CD4-positive, alpha-beta T cell (primary cell): Measurements from ENCODE around the gene IGLL5. TPM values are rescaled to one million over a fixed set of nuclear protein-coding genes. Genes with fewer than 3 reads are reported as not detected.

Experiments used
- ATAC-seq: fragments of 200-7000 bp; cut with Tn5 transposase; one replicate; pipeline ENCODE4 v1.10.0; 2022; ENCODE audit warnings: mild to moderate bottlenecking; ENCODE audit not compliant: poor library complexity
- CTCF ChIA-PET: fragments of 350-600 bp; sonication (Branson Sonifier 250); formaldehyde crosslinking; loops from one replicate; lab custom pipeline; 2021; ENCODE audit warnings: antibody characterized with exemption, inconsistent platforms; lab: Charles Lee
- POLR2A ChIA-PET: fragments of 350-600 bp; sonication (Branson Sonifier 250); formaldehyde crosslinking; loops from one replicate; lab custom pipeline; 2021; ENCODE audit warnings: antibody characterized with exemption, inconsistent platforms; lab: Charles Lee
- DNase-seq, 14 experiments: peaks; one replicate each; pipeline ENCODE4 v3.0.0-alpha.2; 2013 to 2020; ENCODE audit warnings: mixed read lengths in 2 of 14
- H3K27ac ChIP-seq, 2 donors: one replicate each; pipeline versions ENCODE4 v1.5.1 to v1.7.0; 2013; ENCODE audit warnings: low read length in 2 of 2, low read depth in 1 of 2, mild to moderate bottlenecking in 1 of 2
- H3K27me3 ChIP-seq, 2 experiments: 1 replicate in 1 of 2; 2 replicates in 1 of 2; pipeline versions ENCODE4 v1.6.1 to v1.7.0; 2013; ENCODE audit warnings: low read length in 2 of 2, control low read depth in 1 of 2, mild to moderate bottlenecking in 1 of 2, moderate library complexity in 1 of 2; ENCODE audit not compliant: insufficient read depth in 2 of 2, control insufficient read depth in 1 of 2
- H3K36me3 ChIP-seq: one replicate; pipeline ENCODE4 v1.6.1; 2013; ENCODE audit warnings: low read length, control low read depth; ENCODE audit not compliant: insufficient read depth
- H3K4me1 ChIP-seq: one replicate; pipeline ENCODE4 v1.6.1; 2013; ENCODE audit warnings: low read length, control low read depth; ENCODE audit not compliant: insufficient read depth
- H3K4me3 ChIP-seq: one replicate; pipeline ENCODE4 v1.5.1; 2013; ENCODE audit warnings: mild to moderate bottlenecking, low read length, moderate library complexity
- H3K9me3 ChIP-seq, 2 experiments: 1 replicate in 1 of 2; 2 replicates in 1 of 2; pipeline versions ENCODE4 v1.6.1 to v1.7.0; 2013; ENCODE audit warnings: low read length in 2 of 2, mild to moderate bottlenecking in 2 of 2, control low read depth in 1 of 2, moderate library complexity in 1 of 2; ENCODE audit not compliant: control insufficient read depth in 1 of 2, insufficient read depth in 1 of 2
- H3K27ac Mint-ChIP-seq: one replicate; pipeline ENCODE4 v1.8.0; 2020; ENCODE audit warnings: mixed read lengths
- H3K27me3 Mint-ChIP-seq: one replicate; pipeline ENCODE4 v1.8.0; 2021; ENCODE audit warnings: mixed read lengths
- H3K36me3 Mint-ChIP-seq: one replicate; pipeline ENCODE4 v1.8.0; 2021; ENCODE audit warnings: low read depth, mixed read lengths
- H3K4me1 Mint-ChIP-seq: one replicate; pipeline ENCODE4 v1.8.0; 2021; ENCODE audit warnings: low read depth, mixed read lengths
- H3K4me3 Mint-ChIP-seq: one replicate; pipeline ENCODE4 v1.8.0; 2020; ENCODE audit warnings: mild to moderate bottlenecking, mixed read lengths
- H3K9me3 Mint-ChIP-seq: one replicate; pipeline ENCODE4 v1.8.0; 2020; ENCODE audit warnings: mixed read lengths
- CTCF ChIP-seq: fragments of 200-600 bp; IDR thresholded peaks from one replicate; pipeline ENCODE4 v1.8.0; 2022; ENCODE audit warnings: antibody characterized with exemption, mild to moderate bottlenecking
- intact Hi-C, 2 experiments: fragments of 100-400 bp; cut with DNase I in 1 of 2; cut with micrococcal nuclease in 1 of 2; formaldehyde crosslinking; loops; one replicate each; pipeline versions ENCODE4 v1.15.1 to v1.9.0; 2023 to 2025; cut with DNase I, micrococcal nuclease
- total RNA-seq, 174 experiments: library from RNA in 2 of 174; stranded (reverse) in 2 of 174; gene quantifications; one replicate each; pipeline ENCODE4 v1.2.3 and lab custom pipeline; 2021 to 2026

The IGLL5 gene
- total RNA-seq, 2 experiments from 2014 or later: not detected

DNA sequence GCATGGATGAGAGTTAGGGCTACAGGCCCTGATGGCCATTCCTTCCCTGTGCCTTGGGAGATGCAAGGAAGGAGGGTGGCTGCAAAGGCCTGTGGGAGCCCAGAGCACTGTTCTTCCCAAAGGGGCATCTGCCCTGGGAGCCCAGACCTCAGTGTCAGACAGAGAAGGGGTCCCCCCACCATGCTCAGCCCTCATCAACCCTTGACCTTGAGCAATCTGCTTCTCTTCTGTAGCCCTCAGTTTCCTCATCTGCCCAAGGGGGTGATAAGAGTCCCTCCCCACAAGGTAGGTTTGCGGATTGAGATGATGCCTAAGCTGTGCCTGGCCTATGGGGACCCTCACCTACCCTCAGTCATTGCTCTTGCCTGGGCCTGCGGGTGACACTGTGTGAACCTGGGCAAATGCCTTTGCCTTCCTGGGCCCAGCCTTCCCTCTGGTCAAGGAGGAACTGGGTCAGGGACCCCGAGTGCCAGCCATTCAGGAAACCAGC, 47.5 kb downstream of the IGLL5 start:
- H3K4me3 ChIP-seq: no peak overlapping the region
- no peak overlapping the region for H3K27ac ChIP-seq
- ATAC-seq (no peak), DNase-seq (no peak)
- H3K36me3 ChIP-seq: no peaks in the 10 kb centered on the region
- no peaks in the 10 kb centered on the region for H3K27me3 ChIP-seq
- Mint-ChIP-seq H3K27ac (no peak overlapping the region), H3K36me3 (no peaks in the 10 kb centered on the region), H3K27me3 (no peaks in the 10 kb centered on the region), H3K4me3 (no peak overlapping the region), H3K4me1 (no peaks in the 10 kb centered on the region), H3K9me3 (no peaks in the 10 kb centered on the region)
- intact Hi-C loops: no loop called here
- TF ChIP-seq CTCF: no peak
- ChIA-PET CTCF (no interaction called here), POLR2A (no interaction called here)
- no peaks in the 10 kb centered on the region for H3K9me3 ChIP-seq
- H3K4me1 ChIP-seq: peaks cover 7% of the 10 kb centered on the region

DNA sequence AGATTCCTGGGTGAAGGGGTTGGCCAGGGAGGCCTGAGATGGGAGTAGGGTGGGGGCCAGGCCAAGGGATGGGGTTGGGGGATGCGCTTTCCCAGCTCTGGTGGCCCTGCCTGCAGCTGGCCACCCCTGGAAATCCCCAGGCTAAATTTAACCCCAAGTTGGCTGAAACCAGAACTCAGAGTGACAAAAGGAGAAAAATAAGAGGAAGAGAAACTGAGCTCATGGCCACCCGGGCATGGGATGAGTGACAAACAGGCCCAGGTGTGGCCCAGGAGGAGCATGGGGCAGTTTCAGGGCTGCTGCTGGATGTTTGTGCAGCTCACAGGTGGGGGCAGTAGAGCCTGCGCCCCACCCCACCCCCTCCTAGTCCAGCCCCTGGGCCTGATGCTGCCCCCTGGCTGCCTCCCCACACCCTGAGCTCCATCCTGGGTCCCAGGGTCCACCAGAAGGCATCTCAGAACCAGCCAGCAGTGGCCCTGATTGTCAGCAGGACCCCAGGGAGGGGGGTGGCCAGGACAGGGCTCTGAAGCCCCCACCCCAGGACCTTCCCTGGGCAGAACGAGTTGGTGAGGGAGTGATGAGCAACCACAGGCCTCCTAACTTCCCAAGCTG, 48.0 kb downstream of the IGLL5 start:
- no peak overlapping the region for H3K4me3 ChIP-seq
- Mint-ChIP-seq H3K27ac (no peak overlapping the region), H3K4me3 (no peak overlapping the region), H3K4me1 (no peaks in the 10 kb centered on the region), H3K27me3 (no peaks in the 10 kb centered on the region), H3K36me3 (no peaks in the 10 kb centered on the region), H3K9me3 (no peaks in the 10 kb centered on the region)
- ATAC-seq: no peak
- H3K4me1 ChIP-seq: peaks cover 1% of the 10 kb centered on the region
- no peak for TF ChIP-seq CTCF
- POLR2A ChIA-PET: no interaction called here
- H3K27me3 ChIP-seq: no peaks in the 10 kb centered on the region
- H3K36me3 ChIP-seq: no peaks in the 10 kb centered on the region
- no peaks in the 10 kb centered on the region for H3K9me3 ChIP-seq
- H3K27ac ChIP-seq: no peak overlapping the region
- intact Hi-C loops: no loop called here
- CTCF ChIA-PET: no interaction called here
- peak in 3 of 14 experiments; percentile 16 to 53 (median 52) for DNase-seq

DNA sequence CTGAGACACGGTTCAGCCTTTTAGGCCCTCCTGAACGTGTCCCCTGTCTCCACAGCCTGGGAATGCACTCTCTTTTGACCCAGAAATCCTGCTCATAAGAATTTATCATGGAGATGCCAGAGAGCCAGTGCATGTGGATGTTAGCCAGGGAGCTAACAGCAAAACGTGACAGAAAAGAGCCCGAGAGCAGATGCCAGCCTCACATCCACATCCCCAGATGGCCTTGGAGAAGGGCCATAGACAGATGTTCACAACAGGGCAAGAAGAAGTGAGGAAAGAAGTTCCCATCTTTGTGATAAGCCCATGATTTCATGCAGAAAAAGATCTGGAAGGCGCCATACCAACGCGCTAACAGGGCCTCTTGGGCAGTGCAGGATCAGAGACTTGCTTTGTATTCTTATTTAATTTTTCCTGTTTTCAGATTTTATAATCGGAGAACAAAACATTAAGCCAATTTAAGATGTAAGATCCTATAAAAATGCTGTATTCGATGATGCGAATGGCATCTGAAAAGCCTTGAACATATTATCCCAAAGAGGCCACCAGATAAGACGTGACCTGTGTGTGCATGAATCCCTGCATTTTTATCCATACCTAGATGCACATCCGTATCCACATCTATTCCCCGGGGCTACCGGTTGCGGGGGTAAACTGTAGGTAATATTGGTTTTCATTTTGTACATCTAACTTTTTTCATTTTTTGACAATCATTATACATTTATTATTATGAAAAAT, 48.7 kb downstream of the IGLL5 start:
- no peak overlapping the region for H3K27ac ChIP-seq
- POLR2A ChIA-PET: no interaction called here
- H3K4me3 Mint-ChIP-seq: no peak overlapping the region

More for the DNA sequence above, 48.7 kb downstream of the IGLL5 start:
- Mint-ChIP-seq H3K4me1 (no peaks in the 10 kb centered on the region), H3K36me3 (no peaks in the 10 kb centered on the region), H3K9me3 (no peaks in the 10 kb centered on the region), H3K27me3 (no peaks in the 10 kb centered on the region), H3K27ac (no peak overlapping the region)
- no peak for ATAC-seq
- Histone ChIP-seq H3K4me1 (no peaks in the 10 kb centered on the region), H3K9me3 (no peaks in the 10 kb centered on the region), H3K36me3 (no peaks in the 10 kb centered on the region), H3K27me3 (no peaks in the 10 kb centered on the region), H3K4me3 (no peak overlapping the region)
- TF ChIP-seq CTCF: no peak
- no peak for DNase-seq
- intact Hi-C loops: no loop called here
- CTCF ChIA-PET: no interaction called here
